ENCODE results near the gene MAGEB1.

The MAGEB1 gene

GRCh38 chrX:30246769-30247489 is at the start of gene MAGEB1:
Gene MAGEB1 (plus strand): TSS chrX:30247146. CDS start chrX:30250494, 3,348 bp downstream.
- DNase-seq = no peak

GRCh38 chrX:30212172-30212571 is 34.8 kb upstream of the MAGEB1 start:
- DNase-seq = no peak

GRCh38 chrX:30215357-30215843 is 31.5 kb upstream of the MAGEB1 start, which contains the start of gene MAGEB2:
Gene MAGEB2 (plus strand): TSS chrX:30215563. CDS start chrX:30218581, 3,018 bp downstream.
- no peak for DNase-seq

GRCh38 chrX:30217465-30217864 is 29.5 kb upstream of the MAGEB1 start:
- peak; percentile 50 for DNase-seq

GRCh38 chrX:30219372-30219771 is 27.6 kb upstream of the MAGEB1 start:
- DNase-seq = no peak

GRCh38 chrX:30220661-30221060 is 26.3 kb upstream of the MAGEB1 start:
- DNase-seq = peak; percentile 57

GRCh38 chrX:30224536-30224935 is 22.4 kb upstream of the MAGEB1 start:
- DNase-seq = no peak

- no peak for DNase-seq
Observed at GRCh38 chrX:30228526-30228925, 18.4 kb upstream of the MAGEB1 start.

- no peak for DNase-seq
Observed at GRCh38 chrX:30230395-30230794, 16.6 kb upstream of the MAGEB1 start, which contains the start of gene MAGEB3. Gene MAGEB3 (plus strand): TSS chrX:30230657. CDS start chrX:30235925, 5,268 bp downstream.

GRCh38 chrX:30241724-30242415 is 5.1 kb upstream of the MAGEB1 start, which contains the start of gene MAGEB4:
Gene MAGEB4 (plus strand): TSS chrX:30242000. CDS start chrX:30242136, 136 bp downstream.
- no peak for DNase-seq

GRCh38 chrX:30248854-30249253 is 1.9 kb downstream of the MAGEB1 start:
- no peak for DNase-seq

GRCh38 chrX:30253257-30253656 is 6.3 kb downstream of the MAGEB1 start:
- no peak for DNase-seq

GRCh38 chrX:30259927-30260326 is 13.0 kb downstream of the MAGEB1 start:
- DNase-seq = no peak

GRCh38 chrX:30261012-30261411 is 14.1 kb downstream of the MAGEB1 start:
- no peak for DNase-seq

GRCh38 chrX:30262763-30263162 is 15.8 kb downstream of the MAGEB1 start:
- no peak for DNase-seq

GRCh38 chrX:30270639-30271038 is 23.7 kb downstream of the MAGEB1 start:
- no peak for DNase-seq

- DNase-seq = peak; percentile 5
Observed at GRCh38 chrX:30275498-30275897, 28.6 kb downstream of the MAGEB1 start.

- DNase-seq = no peak
Observed at GRCh38 chrX:30278365-30278764, 31.4 kb downstream of the MAGEB1 start.

GRCh38 chrX:30280428-30280827 is 33.5 kb downstream of the MAGEB1 start:
- DNase-seq = no peak

GRCh38 chrX:30282527-30282926 is 35.6 kb downstream of the MAGEB1 start:
- DNase-seq = no peak

- peak; percentile 8 for DNase-seq
Observed at GRCh38 chrX:30283456-30284200, 36.7 kb downstream of the MAGEB1 start.

GRCh38 chrX:30296408-30297254 is 49.7 kb downstream of the MAGEB1 start:
- no peak for DNase-seq

All from hematopoietic multipotent progenitor cell treated with erythropoietin and hydrocortisone succinate and interleukin-3 and kit ligand, for 6 days (in vitro differentiated cells).